HG03139 (cell line): ENCODE measurements around the gene HAGH.

Experiments
- ATAC-seq: cut with Tn5 transposase; IDR thresholded peaks from one replicate; pipeline ENCODE4 v1.9.1; 2021; ENCODE audit not compliant: unreplicated experiment

Gene HAGH

DNA sequence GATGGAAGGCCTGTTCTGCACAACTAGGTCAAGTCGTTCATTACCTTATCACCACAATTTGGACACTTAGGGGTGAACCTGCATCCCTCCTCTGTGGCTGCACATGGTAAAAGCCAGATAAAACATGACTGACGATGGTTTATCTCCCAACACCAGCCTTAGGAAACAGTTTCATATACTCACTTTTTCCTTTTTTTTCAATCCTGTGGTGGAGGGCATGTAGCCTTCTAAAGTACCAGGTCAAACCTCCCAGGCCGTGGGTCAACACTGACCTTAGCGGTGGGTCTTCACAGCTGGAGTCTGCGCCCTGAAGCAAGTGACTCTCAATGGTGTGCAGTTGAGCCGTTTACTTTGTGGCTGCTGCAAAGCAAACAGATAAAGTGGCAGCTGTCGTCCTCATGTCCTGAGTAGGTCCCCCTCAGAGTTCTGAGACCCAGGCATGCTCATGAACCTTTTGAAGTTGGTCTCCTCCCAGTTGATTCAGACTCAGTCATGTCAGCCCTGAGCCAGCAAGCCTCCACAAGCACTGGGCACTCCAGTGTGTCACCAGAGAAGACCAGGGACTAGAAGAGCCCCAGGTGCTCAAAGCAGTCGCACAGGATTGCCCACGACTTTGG is 6.3 kb upstream of the HAGH start:
- no peak for ATAC-seq

- ATAC-seq: no peak
These were observed 4.8 kb upstream of the HAGH start for GRCh38 chr16:1831186-1832075.

GRCh38 chr16:1830213-1830612 is 3.6 kb upstream of the HAGH start:
- ATAC-seq: no peak

DNA sequence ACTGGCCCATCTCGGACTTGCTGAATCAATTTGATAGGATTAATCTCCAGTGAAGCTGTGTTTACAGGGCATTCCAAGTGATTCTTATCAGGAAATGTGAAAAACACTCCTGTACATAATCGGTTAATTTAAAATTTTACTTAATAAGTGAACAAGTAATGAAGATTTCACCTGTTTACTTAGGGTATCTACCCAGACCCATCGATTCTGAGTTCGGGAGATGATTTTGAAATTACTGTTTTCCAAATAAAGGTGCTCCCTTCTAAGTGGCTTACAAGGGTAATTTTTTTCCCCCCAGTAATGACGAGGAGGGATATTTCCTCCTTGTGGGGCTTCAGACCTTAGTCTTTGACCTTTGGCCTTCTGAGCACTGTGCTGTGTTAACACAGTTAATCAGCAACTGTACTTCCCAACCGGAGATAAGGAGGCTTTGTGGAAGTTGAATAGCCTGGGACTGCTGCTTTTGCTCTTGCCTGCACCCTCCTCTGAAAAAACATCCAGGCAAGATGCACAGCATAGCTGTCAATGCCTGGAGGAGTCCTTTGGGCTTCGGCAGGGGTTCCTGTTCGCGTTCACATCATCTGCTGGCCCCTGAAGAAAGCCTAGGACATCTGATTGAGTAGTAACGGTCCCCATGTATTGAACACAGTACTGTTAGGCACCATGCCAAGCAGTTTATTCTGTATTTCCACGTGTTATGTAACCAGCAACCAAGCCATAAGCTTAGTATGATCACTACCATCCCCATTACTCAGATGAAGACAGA is 2.2 kb upstream of the HAGH start:
- no peak for ATAC-seq

- peak; percentile 44 for ATAC-seq
These were observed 548 bp downstream of the HAGH start for GRCh38 chr16:1825864-1826690.

DNA sequence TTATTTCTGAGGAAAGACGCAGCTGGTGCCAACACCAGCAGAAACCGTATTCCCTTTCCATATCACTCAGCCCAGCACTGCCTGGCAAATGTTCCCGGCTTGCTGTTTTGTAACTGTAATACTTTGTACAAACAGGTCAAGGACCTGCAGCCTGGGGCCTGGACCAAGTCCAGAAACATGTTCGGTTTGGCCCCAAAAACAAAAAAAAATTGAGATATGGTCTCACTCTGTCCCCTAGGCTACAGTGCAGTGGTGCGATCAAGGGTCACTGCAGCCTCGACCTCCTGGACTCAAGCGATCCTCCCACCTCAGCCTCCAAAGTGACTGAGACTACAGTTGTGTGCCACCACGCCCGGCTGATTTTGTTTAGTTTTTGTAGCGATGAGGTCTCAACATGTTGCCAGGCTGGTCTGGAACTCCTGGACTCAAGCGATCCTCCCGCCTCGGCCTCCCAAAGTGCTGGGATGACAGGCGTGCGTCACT is 1.2 kb downstream of the HAGH start:
- ATAC-seq: no peak

GRCh38 chr16:1823821-1824220 is 2.8 kb downstream of the HAGH start:
- ATAC-seq: no peak

GRCh38 chr16:1822801-1823200 is 3.8 kb downstream of the HAGH start:
- ATAC-seq: no peak

DNA sequence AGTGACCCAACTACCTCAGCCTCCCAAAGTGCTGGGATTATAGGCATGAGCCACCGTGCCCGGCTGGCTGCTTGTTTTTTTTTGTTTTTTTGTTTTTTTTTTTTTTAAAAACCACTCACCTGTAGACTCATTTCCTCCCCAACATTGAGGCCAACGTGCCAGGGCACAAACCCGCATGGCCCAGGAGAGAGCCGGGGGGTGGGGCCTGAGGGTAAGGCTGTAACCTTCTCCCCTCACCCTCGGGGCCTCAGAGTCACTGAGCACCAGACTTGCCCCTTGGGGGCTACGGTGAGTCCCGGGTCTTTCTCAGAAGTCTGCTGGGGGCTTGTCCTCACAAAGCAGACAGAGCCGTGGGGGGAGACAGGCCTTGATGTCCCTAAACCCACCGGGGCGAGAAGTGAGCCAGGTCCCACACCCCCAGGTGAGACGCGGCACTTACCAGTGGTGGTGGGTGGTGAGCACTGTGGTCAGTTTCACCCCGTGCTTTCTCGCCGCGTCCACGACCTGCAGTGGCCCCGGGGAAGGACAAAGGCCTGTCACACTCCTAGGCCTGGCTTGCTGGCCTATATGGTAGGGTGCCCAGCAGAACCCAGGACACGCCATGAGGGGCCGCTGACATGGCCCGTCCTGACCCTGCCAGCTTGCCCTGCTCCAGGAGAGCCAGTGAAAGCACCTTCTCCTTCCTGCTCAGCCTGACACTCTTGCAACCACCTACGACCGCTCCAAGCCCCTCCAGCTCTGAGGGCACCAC is 4.6 kb downstream of the HAGH start:
- ATAC-seq: no peak

DNA sequence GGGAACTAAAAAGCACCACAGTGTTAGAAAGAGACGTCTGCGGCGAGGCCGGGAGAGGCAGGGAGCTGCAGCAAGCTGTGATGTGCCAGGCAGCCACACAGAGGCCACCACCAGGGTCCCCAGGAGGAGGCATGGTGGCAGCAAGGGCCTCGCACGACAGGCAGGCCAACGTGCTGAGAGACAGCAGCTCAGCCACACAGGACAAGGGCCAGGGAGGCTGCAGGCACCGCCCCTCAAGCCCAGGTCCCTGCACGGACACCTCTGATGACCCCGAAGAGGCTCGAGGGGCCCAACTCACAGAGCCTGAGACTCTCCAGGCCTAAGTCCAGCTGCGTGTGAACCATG is 5.7 kb downstream of the HAGH start:
- ATAC-seq: no peak

- no peak for ATAC-seq
These were observed 6.3 kb downstream of the HAGH start for GRCh38 chr16:1820096-1820945.

- ATAC-seq: no peak
These were observed 7.0 kb downstream of the HAGH start for GRCh38 chr16:1819611-1820010.

- ATAC-seq: no peak
These were observed 7.6 kb downstream of the HAGH start for GRCh38 chr16:1818873-1819525.

GRCh38 chr16:1818204-1818872 is 8.3 kb downstream of the HAGH start:
- ATAC-seq: no peak

DNA sequence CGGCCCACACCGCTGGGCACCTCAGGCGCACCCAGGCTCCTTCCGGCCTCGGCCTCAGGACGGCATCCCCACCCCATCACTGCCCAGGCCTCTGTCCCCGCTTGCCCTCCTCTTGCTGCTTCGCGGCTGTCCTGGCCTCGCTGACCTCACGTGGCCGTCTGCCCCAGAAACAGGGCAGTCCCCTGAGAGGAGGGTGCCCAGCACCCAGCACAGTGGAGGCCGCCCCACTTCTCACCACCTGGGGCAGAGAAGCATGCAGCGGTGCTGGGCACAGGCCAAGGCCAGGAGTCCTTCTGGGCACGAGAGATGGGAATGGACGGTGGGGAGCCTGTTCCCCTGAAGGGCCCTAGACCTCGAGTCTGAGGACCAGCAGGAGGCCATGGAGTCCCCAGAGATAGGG is 8.9 kb downstream of the HAGH start:
- no peak for ATAC-seq

GRCh38 chr16:1817276-1817589 is 9.4 kb downstream of the HAGH start:
- no peak for ATAC-seq

DNA sequence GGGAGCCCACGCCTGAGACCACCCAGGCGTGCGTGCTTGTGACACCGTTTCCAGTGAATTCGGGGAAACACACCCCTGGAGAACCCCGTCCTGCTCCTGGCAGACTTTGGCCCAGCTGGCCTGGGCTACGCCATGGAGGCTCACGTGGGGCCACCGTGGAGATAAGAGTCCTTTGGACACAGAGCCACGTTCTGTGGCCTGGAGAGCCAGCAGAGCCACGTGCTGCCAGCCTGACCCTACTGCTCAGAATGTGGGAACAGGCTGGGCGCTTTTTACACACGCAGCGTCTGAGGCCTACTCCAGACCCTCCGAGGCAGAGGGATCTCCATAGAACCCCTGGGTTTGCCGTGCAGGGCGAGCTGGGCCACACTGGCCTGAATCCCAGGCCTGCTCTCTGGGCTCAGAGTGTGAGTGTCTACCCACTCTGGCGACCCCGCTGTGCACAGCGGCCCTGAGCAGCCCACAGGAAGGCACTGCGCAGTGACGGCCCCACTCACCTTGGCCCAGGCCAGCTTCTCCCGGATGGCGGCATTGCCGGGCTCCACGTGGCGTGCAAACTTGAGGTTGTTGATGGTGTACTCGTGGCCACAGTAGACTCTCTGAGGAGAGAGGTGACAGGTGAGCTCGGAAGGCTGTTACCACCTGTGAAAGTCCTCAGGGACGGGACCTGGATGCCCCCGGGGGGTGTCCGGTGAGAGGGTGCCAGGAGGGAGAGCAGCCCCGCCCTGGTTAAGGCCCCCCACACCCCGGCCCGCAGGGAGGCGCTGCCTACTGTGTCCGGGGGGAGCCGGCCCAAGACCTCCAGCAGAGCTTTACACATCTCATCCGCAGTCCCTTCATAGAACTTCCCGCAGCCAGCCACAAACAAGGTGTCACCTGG is 10.0 kb downstream of the HAGH start:
- no peak for ATAC-seq
